Measurements from ENCODE around the gene NPR2. TPM values are rescaled to one million over a fixed set of nuclear protein-coding genes. Genes with fewer than 3 reads are reported as not detected.

The NPR2 gene
- total RNA-seq, 6 experiments from 2014 or later, result 2.8 to 34.5 (median 13.1) TPM

- H3K27ac ChIP-seq, result peak overlapping the region in 2 of 3 donors; percentile 61 to 76
- ATAC-seq, result peak in 2 of 4 donors; percentile 10 to 15
- WGBS (ENCODE audit: insufficient coverage, low coverage, low lambda C conversion rate, missing lambda C conversion rate), result 100% methylated on average over 1 of the region's 3 CpGs
- H3K27me3 ChIP-seq, result no peaks in the 10 kb centered on the region
- intact Hi-C loops (cut with DNase I), result no loop called here
- H3K4me1 ChIP-seq, result peaks cover 0 to 33% (median 15%) of the 10 kb centered on the region in 4 donors
- TF ChIP-seq CTCF (IDR thresholded peaks at IDR 0.05) (no peak), POLR2A (IDR thresholded peaks at IDR 0.05) (no peak)
- H3K9me3 ChIP-seq, result no peaks in the 10 kb centered on the region
- H3K36me3 ChIP-seq, result no peaks in the 10 kb centered on the region
- H3K4me3 ChIP-seq, result no peak overlapping the region
- DNase-seq, result peak in 1 of 3 donors; percentile 60
These were observed 43.8 kb downstream of the NPR2 start for GRCh38 chr9:35835216-35835632.

DNA sequence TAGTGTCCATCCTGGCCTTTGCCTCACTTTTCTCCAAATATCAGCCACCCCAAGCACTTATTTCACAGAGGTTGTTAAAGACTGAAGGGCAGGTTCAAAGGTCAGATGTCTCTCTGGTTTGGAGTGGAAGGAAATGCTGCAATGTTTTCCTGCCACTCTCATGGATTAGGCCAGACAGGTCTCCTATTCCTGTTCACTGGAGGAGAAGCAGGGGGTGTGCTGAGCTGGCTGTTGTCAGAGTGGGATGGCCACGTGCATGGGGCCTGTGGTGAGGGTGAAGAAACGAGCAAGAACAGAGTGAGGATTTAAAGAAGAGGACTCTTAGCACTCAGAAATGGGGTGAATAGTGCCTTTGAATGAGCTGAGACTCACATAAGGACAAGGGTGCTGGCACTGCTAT, 44.4 kb downstream of the NPR2 start:
- Histone ChIP-seq H3K27ac (peak overlapping the region in 2 of 3 donors; percentile 61 to 76), H3K4me1 (peaks cover 0 to 29% (median 15%) of the 10 kb centered on the region in 4 donors), H3K27me3 (no peaks in the 10 kb centered on the region), H3K36me3 (no peaks in the 10 kb centered on the region), H3K4me3 (no peak overlapping the region), H3K9me3 (no peaks in the 10 kb centered on the region)
- no peak for TF ChIP-seq POLR2A (IDR thresholded peaks at IDR 0.05)
- TF ChIP-seq CTCF (IDR thresholded peaks at IDR 0.05), result no peak
- ATAC-seq (peak; percentile 74 to 78 (median 76)), DNase-seq (peak in 1 of 3 donors; percentile 55)
- WGBS (ENCODE audit: insufficient coverage, low coverage, low lambda C conversion rate, missing lambda C conversion rate), result 9% methylated on average over 2 of the region's 2 CpGs
- intact Hi-C loops (cut with DNase I), result no loop called here

DNA sequence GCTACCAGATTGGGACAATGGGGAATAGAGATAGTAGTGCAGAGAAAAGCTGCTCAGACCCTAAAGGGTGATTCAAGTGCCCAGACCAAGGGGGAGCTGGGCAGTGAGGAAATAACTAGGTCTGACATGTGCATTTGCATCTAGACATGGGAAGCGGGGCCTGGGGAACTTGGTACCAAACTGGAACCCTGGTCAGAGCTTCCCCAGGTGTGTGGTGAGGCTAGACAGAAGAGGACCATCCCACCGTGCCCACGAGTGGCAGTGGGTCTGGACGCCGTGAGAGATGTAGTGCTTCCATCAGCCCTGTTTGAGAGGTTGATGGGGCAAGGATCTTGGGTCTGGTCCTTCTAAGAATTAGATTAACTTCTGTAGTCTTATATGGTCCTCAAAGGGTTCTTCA, 45.2 kb downstream of the NPR2 start:
- H3K36me3 ChIP-seq, result no peaks in the 10 kb centered on the region
- 93% methylated on average over 3 of the region's 5 CpGs for WGBS (ENCODE audit: insufficient coverage, low coverage, low lambda C conversion rate, missing lambda C conversion rate)
- intact Hi-C loops (cut with DNase I), result no loop called here

GRCh38 chr9:35839926-35840325, 48.5 kb downstream of the NPR2 start:
- intact Hi-C loops (cut with DNase I), result no loop called here
- no peaks in the 10 kb centered on the region for H3K9me3 ChIP-seq
- no peak overlapping the region for H3K27ac ChIP-seq
- TF ChIP-seq POLR2A (IDR thresholded peaks at IDR 0.05) (no peak), CTCF (IDR thresholded peaks at IDR 0.05) (no peak)
- peaks cover 0 to 16% (median 8%) of the 10 kb centered on the region in 4 donors for H3K4me1 ChIP-seq
- H3K4me3 ChIP-seq, result no peak overlapping the region
- no peaks in the 10 kb centered on the region for H3K27me3 ChIP-seq
- ATAC-seq (no peak), DNase-seq (peak in 1 of 3 donors; percentile 18)
- no peaks in the 10 kb centered on the region for H3K36me3 ChIP-seq
- WGBS (ENCODE audit: insufficient coverage, low coverage, low lambda C conversion rate, missing lambda C conversion rate), result no CpG with 5 or more reads among the region's 5 CpGs

More for the DNA sequence above, 45.2 kb downstream of the NPR2 start:
- ATAC-seq (no peak), DNase-seq (peak in 1 of 3 donors; percentile 23)
- peak overlapping the region in 1 of 3 donors; percentile 76 for H3K27ac ChIP-seq
- no peaks in the 10 kb centered on the region for H3K27me3 ChIP-seq
- H3K4me1 ChIP-seq, result peaks cover 0 to 29% (median 15%) of the 10 kb centered on the region in 4 donors
- no peaks in the 10 kb centered on the region for H3K9me3 ChIP-seq
- TF ChIP-seq CTCF (IDR thresholded peaks at IDR 0.05) (no peak), POLR2A (IDR thresholded peaks at IDR 0.05) (no peak)
- no peak overlapping the region for H3K4me3 ChIP-seq
